Colonic mucosa (tissue), 4 donors: ENCODE results near the gene BATF3. TPM values are rescaled to one million over a fixed set of nuclear protein-coding genes. Genes with fewer than 3 reads are reported as not detected.
"Not testable (repeated sequence)": the region's sequence is repeated elsewhere in the genome, so short reads cannot be mapped to it uniquely, and the experiment has no call there.

Source experiments
- DNase-seq: peaks from one replicate; pipeline ENCODE4 v3.0.0-alpha.2; 2020
- H3K27ac ChIP-seq: fragments of 200-600 bp; one replicate; pipeline ENCODE4 v1.8.0; 2021
- H3K27me3 ChIP-seq: fragments of 200-600 bp; one replicate; pipeline ENCODE4 v1.8.0; 2021
- H3K36me3 ChIP-seq: fragments of 200-600 bp; one replicate; pipeline ENCODE4 v1.8.0; 2021
- H3K4me1 ChIP-seq: fragments of 200-600 bp; one replicate; pipeline ENCODE4 v1.8.0; 2021; ENCODE audit warnings: mild to moderate bottlenecking
- H3K4me3 ChIP-seq: fragments of 200-600 bp; one replicate; pipeline ENCODE4 v1.8.0; 2021
- H3K9ac ChIP-seq, 2 donors: one replicate each; pipeline ENCODE4 v1.7.0; 2013; ENCODE audit warnings: control low read depth in 2 of 2, low read depth in 2 of 2, low read length in 2 of 2
- H3K9me3 ChIP-seq: fragments of 200-600 bp; one replicate; pipeline ENCODE4 v1.8.0; 2021
- intact Hi-C: fragments of 100-400 bp; cut with DNase I; formaldehyde crosslinking; loops from one replicate; pipeline ENCODE4 v1.14.1; 2022
- total RNA-seq, 2 donors: library from RNA; stranded (reverse); fragmentation: NEBNext Ultra II Directional in 1 of 2; extraction: Animal tissue kit (Norgen Biotek cat#: 25700) in 1 of 2; gene quantifications; one replicate each; pipeline ENCODE4 v1.2.1, GENCODE V29; 2021
- TF ChIP-seq, protein P1 (sequence below): fragments of 200-600 bp; IDR thresholded peaks from one replicate; pipeline ENCODE4 v1.8.0; 2022; ENCODE audit warnings: antibody characterized with exemption, mild to moderate bottlenecking
- donor health status: healthy.
- donor health status: DM: no; HTN: no; CAD: no.
- donor health status: DM: no; HTN: no; CAD: no.

BATF3 gene
- total RNA-seq, 2 donors from 2014 or later: 0.74 to 0.88 TPM

DNA sequence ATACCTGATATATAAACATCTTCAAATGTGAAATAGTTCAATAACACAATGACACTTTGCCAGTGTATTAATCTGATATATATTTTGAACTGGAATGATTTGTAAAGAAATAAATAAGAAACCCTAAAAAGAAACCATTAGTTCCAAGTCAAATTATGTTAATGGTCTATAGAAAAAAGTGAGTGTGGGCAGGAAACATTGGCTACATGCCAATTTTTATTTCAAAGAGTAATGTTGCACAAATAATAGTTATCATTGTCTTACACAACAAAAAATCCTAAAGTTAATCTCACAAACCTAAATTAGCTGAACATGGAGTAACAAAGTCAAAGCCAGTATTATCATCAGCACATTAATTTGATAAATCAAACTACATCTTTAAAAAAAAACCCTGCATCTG, 37.9 kb upstream of the BATF3 start:
- Histone ChIP-seq H3K36me3 (no peaks in the 10 kb centered on the region), H3K27ac (no peak overlapping the region), H3K9ac (no peak overlapping the region), H3K9me3 (no peaks in the 10 kb centered on the region), H3K4me3 (no peak overlapping the region), H3K4me1 (no peaks in the 10 kb centered on the region), H3K27me3 (no peaks in the 10 kb centered on the region)
- TF ChIP-seq, protein P1, sequence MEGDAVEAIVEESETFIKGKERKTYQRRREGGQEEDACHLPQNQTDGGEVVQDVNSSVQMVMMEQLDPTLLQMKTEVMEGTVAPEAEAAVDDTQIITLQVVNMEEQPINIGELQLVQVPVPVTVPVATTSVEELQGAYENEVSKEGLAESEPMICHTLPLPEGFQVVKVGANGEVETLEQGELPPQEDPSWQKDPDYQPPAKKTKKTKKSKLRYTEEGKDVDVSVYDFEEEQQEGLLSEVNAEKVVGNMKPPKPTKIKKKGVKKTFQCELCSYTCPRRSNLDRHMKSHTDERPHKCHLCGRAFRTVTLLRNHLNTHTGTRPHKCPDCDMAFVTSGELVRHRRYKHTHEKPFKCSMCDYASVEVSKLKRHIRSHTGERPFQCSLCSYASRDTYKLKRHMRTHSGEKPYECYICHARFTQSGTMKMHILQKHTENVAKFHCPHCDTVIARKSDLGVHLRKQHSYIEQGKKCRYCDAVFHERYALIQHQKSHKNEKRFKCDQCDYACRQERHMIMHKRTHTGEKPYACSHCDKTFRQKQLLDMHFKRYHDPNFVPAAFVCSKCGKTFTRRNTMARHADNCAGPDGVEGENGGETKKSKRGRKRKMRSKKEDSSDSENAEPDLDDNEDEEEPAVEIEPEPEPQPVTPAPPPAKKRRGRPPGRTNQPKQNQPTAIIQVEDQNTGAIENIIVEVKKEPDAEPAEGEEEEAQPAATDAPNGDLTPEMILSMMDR: no peak
- intact Hi-C loops: no loop called here
- DNase-seq: no peak

GRCh38 chr1:212733109-212733508, 33.5 kb upstream of the BATF3 start:
- TF ChIP-seq, protein P1: no peak
- Histone ChIP-seq H3K27ac (no peak overlapping the region), H3K4me3 (no peak overlapping the region), H3K36me3 (no peaks in the 10 kb centered on the region), H3K9ac (no peak overlapping the region), H3K27me3 (no peaks in the 10 kb centered on the region), H3K4me1 (peaks cover 6% of the 10 kb centered on the region), H3K9me3 (no peaks in the 10 kb centered on the region)
- intact Hi-C loops: no loop called here
- no peak for DNase-seq

- intact Hi-C loops: no loop called here
- no peak overlapping the region for H3K9ac ChIP-seq
- peaks cover 6% of the 10 kb centered on the region for H3K4me1 ChIP-seq
- no peaks in the 10 kb centered on the region for H3K27me3 ChIP-seq
- H3K27ac ChIP-seq: no peak overlapping the region
- DNase-seq: no peak
- H3K4me3 ChIP-seq: no peak overlapping the region
- H3K9me3 ChIP-seq: no peaks in the 10 kb centered on the region
- TF ChIP-seq, protein P1: no peak
- H3K36me3 ChIP-seq: no peaks in the 10 kb centered on the region
These were observed 32.0 kb upstream of the BATF3 start for GRCh38 chr1:212731630-212732029.

GRCh38 chr1:212728606-212729005, 29.0 kb upstream of the BATF3 start:
- no peak overlapping the region for H3K9ac ChIP-seq
- TF ChIP-seq, protein P1: no peak
- H3K27ac ChIP-seq: no peak overlapping the region

GRCh38 chr1:212727386-212728181, 27.9 kb upstream of the BATF3 start:
- Histone ChIP-seq H3K9ac (no peak overlapping the region), H3K9me3 (no peaks in the 10 kb centered on the region), H3K4me1 (peaks cover 6% of the 10 kb centered on the region), H3K27me3 (no peaks in the 10 kb centered on the region), H3K36me3 (no peaks in the 10 kb centered on the region), H3K4me3 (no peak overlapping the region), H3K27ac (no peak overlapping the region)
- TF ChIP-seq, protein P1: no peak
- intact Hi-C loops: no loop called here
- no peak for DNase-seq

More at GRCh38 chr1:212728606-212729005, 29.0 kb upstream of the BATF3 start:
- H3K9me3 ChIP-seq: no peaks in the 10 kb centered on the region
- intact Hi-C loops: no loop called here
- H3K4me3 ChIP-seq: no peak overlapping the region
- peaks cover 6% of the 10 kb centered on the region for H3K4me1 ChIP-seq
- H3K27me3 ChIP-seq: no peaks in the 10 kb centered on the region
- DNase-seq: no peak
- H3K36me3 ChIP-seq: no peaks in the 10 kb centered on the region

GRCh38 chr1:212724679-212725078, 25.0 kb upstream of the BATF3 start:
- H3K27me3 ChIP-seq, intact Hi-C loops, H3K36me3 ChIP-seq, H3K27ac ChIP-seq, H3K4me3 ChIP-seq, DNase-seq, H3K9ac ChIP-seq, H3K9me3 ChIP-seq: not testable (repeated sequence)
- H3K4me1 ChIP-seq: peaks cover 13% of the 10 kb centered on the region
